Lower leg skin (tissue), 3 donors: ENCODE data around the gene COX14.

Experiments used
- CTCF ChIP-seq, 3 donors: fragments of 450-650 bp; IDR thresholded peaks; one replicate each; pipeline ENCODE4 v1.5.1; 2016; ENCODE audit warnings: antibody characterized with exemption in 3 of 3, mild to moderate bottlenecking in 3 of 3, moderate library complexity in 2 of 3
- POLR2A ChIP-seq, 2 donors: fragments of 450-650 bp; IDR thresholded peaks; one replicate each; pipeline ENCODE4 v1.6.1; 2016 to 2017; ENCODE audit warnings: antibody characterized with exemption in 2 of 2, mild to moderate bottlenecking in 1 of 2, moderate library complexity in 1 of 2

GRCh38 chr12:50103351-50103750 lies 8.7 kb upstream of the COX14 start:
- no peak for TF ChIP-seq CTCF (IDR thresholded peaks at IDR 0.05)
- TF ChIP-seq POLR2A (IDR thresholded peaks at IDR 0.05): no peak
